WI38 (cell line): ENCODE data around the gene RCL1.

Experiments
- H3K4me3 ChIP-seq: 2 replicates; pipeline ENCODE4 v1.5.1; 2011; ENCODE audit warnings: low read depth, mild to moderate bottlenecking, control low read depth, low read length
- TF ChIP-seq, protein P1 (sequence below): IDR thresholded peaks from 2 replicates; pipeline ENCODE4 v1.5.1; 2012; ENCODE audit warnings: low read depth, mild to moderate bottlenecking, control low read depth, low read length

RCL1 gene

GRCh38 chr9:4866239-4866969, 73.7 kb downstream of the RCL1 start:
- no peak overlapping the region for H3K4me3 ChIP-seq
- TF ChIP-seq, protein P1, sequence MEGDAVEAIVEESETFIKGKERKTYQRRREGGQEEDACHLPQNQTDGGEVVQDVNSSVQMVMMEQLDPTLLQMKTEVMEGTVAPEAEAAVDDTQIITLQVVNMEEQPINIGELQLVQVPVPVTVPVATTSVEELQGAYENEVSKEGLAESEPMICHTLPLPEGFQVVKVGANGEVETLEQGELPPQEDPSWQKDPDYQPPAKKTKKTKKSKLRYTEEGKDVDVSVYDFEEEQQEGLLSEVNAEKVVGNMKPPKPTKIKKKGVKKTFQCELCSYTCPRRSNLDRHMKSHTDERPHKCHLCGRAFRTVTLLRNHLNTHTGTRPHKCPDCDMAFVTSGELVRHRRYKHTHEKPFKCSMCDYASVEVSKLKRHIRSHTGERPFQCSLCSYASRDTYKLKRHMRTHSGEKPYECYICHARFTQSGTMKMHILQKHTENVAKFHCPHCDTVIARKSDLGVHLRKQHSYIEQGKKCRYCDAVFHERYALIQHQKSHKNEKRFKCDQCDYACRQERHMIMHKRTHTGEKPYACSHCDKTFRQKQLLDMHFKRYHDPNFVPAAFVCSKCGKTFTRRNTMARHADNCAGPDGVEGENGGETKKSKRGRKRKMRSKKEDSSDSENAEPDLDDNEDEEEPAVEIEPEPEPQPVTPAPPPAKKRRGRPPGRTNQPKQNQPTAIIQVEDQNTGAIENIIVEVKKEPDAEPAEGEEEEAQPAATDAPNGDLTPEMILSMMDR, result no peak

GRCh38 chr9:4873066-4873465, 80.3 kb downstream of the RCL1 start:
- no peak overlapping the region for H3K4me3 ChIP-seq
- TF ChIP-seq, protein P1, result no peak

- no peak overlapping the region for H3K4me3 ChIP-seq
- TF ChIP-seq, protein P1, result no peak
These were observed 82.8 kb downstream of the RCL1 start for GRCh38 chr9:4875559-4875958.

- TF ChIP-seq, protein P1, result no peak
- no peak overlapping the region for H3K4me3 ChIP-seq
These were observed 86.4 kb downstream of the RCL1 start for GRCh38 chr9:4879115-4879558.

DNA sequence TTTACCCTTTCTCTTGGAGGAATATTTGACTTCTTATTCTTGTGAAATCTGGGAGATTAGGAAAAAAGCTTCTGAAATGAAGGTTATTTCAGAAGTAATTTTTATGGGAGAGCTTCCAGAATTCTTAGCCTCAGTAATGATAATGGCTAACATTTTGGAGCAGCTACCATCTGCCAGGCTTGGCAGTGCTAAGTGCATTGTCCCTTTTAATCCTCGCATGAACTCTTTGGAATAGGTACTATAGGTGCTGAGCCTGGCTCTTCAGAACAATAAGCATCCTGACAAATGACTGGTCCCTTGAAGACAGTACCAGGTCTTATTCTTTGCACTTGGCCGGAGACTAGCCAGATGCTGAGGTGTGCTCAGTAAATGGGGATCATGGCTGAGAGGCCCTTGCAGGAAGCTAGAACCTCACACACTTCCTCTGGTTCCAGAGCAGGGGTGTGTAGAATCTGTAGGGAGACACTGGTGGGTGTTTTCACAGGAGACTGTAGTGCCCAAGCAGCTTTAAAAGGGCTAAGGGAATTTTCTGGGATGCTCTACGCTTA, 90.7 kb downstream of the RCL1 start:
- TF ChIP-seq, protein P1, result no peak

DNA sequence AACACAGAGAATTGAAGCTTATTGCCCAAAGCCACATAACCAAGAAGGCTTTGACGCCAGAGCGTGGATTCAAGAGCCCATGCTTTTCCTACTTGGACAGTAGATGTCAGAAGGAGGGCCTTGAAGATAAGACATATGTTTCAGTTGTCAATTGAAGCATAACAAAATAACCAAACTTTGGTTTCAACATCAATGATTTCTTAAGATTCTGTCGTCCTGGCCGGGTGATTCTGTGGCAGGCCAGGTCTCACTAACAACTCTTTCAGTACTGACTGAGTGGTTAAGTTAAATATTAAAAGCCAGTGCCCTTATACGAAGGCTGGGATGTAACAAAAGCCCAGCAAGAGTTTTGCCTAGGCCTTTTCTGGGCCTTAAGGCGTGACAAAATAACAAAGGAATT, 94.0 kb downstream of the RCL1 start:
- TF ChIP-seq, protein P1, result no peak
- H3K4me3 ChIP-seq, result no peak overlapping the region

More for the DNA sequence above, 90.7 kb downstream of the RCL1 start:
- H3K4me3 ChIP-seq, result no peak overlapping the region

- H3K4me3 ChIP-seq, result no peak overlapping the region
- TF ChIP-seq, protein P1, result no peak
These were observed 94.8 kb downstream of the RCL1 start for GRCh38 chr9:4887556-4887955.
